Peyer's patch (tissue), 4 donors: ENCODE results near the gene EPG5. TPM values are rescaled to one million over a fixed set of nuclear protein-coding genes. Genes with fewer than 3 reads are reported as not detected.

Experiments used
- DNase-seq, 3 donors: peaks; one replicate each; pipeline ENCODE4 v3.0.0-alpha.2; 2017 to 2019
- H3K27ac ChIP-seq, 4 donors: fragments of 200-600 bp; sonication (generic); one replicate each; pipeline ENCODE4 v1.5.1; 2016 to 2019
- H3K27me3 ChIP-seq, 2 donors: fragments of 200-600 bp; sonication (generic); one replicate each; pipeline ENCODE4 v1.5.1; 2019
- H3K36me3 ChIP-seq, 3 donors: fragments of 200-600 bp; sonication (generic); one replicate each; pipeline ENCODE4 v1.5.1; 2016 to 2019
- H3K4me1 ChIP-seq, 4 donors: fragments of 200-600 bp; sonication (generic); one replicate each; pipeline ENCODE4 v1.5.1; 2016 to 2019
- H3K4me3 ChIP-seq, 4 donors: fragments of 200-600 bp; sonication (generic); 1 replicate in 3 of 4; 2 replicates in 1 of 4; pipeline ENCODE4 v1.5.1; 2016 to 2019; ENCODE audit warnings: mild to moderate bottlenecking in 1 of 4
- H3K9me3 ChIP-seq, 4 donors: fragments of 200-600 bp; sonication (generic); one replicate each; pipeline ENCODE4 v1.5.1; 2016 to 2019; ENCODE audit warnings: mild to moderate bottlenecking in 1 of 4
- CTCF ChIP-seq, 6 experiments: fragments of 450-650 bp in 4 of 6; fragments of 200-600 bp in 2 of 6; sonication (generic) in 1 of 6; IDR thresholded peaks; one replicate each; pipeline ENCODE4 v1.5.1; 2017 to 2019; ENCODE audit warnings: antibody characterized with exemption in 6 of 6, mild to moderate bottlenecking in 3 of 6, moderate library complexity in 1 of 6
- POLR2A ChIP-seq, 2 donors: fragments of 450-650 bp; IDR thresholded peaks; one replicate each; pipeline ENCODE4 v1.5.1; 2017; ENCODE audit warnings: antibody characterized with exemption in 2 of 2, mild to moderate bottlenecking in 2 of 2, moderate library complexity in 2 of 2
- total RNA-seq, 4 donors: library from RNA; depleted of rRNA; stranded (reverse); fragments of >200 nt; gene quantifications; one replicate each; pipeline ENCODE4 v1.1.0, GENCODE V29; 2016

The EPG5 gene
- total RNA-seq, 4 donors from 2014 or later = 27.7 to 61.1 (median 33.3) TPM

- no peaks in the 10 kb centered on the region for H3K4me1 ChIP-seq
Observed at GRCh38 chr18:45910405-45911023, 56.6 kb downstream of the EPG5 start.

DNA sequence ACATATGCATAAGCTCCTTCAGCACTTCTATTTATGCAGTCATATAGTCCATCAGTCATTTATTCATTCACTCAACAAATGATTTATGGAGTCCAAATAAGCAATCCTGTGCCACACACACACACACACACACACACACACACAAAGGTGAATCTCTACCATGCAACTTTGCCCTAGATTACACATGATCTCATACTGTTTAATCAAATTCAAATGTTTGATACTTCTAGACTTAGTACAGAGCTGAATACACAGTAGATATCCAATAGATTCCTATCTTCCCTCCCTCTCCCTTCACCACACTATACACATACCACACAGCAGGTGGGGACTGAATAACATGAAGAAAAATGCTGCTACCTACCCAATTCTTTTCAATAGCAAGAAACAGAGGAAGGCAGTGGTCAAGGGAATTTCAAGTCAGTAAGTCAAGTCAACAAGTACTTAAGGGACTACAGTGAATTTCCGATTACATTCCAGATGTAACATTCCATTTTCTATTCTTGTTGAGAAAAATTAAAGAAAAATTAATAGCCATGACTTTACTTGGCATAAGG is 65.4 kb downstream of the EPG5 start:
- H3K27ac ChIP-seq = no peak overlapping the region
- no peaks in the 10 kb centered on the region for H3K27me3 ChIP-seq
- TF ChIP-seq POLR2A (IDR thresholded peaks at IDR 0.05) (no peak), CTCF (IDR thresholded peaks at IDR 0.05) (no peak)
- H3K4me1 ChIP-seq = no peaks in the 10 kb centered on the region
- H3K4me3 ChIP-seq = no peak overlapping the region
- no peak for DNase-seq
- no peaks in the 10 kb centered on the region for H3K9me3 ChIP-seq
- peaks cover 0 to 83% (median 2%) of the 10 kb centered on the region in 3 donors for H3K36me3 ChIP-seq

More at GRCh38 chr18:45910405-45911023, 56.6 kb downstream of the EPG5 start:
- peak; percentile 22 to 75 (median 56) for DNase-seq
- Histone ChIP-seq H3K36me3 (peaks cover 0 to 87% (median 0%) of the 10 kb centered on the region in 3 donors), H3K27me3 (no peaks in the 10 kb centered on the region), H3K27ac (no peak overlapping the region), H3K4me3 (no peak overlapping the region), H3K9me3 (no peaks in the 10 kb centered on the region)
- TF ChIP-seq CTCF (IDR thresholded peaks at IDR 0.05) = peak; percentile 27 to 67 (median 54)
- TF ChIP-seq POLR2A (IDR thresholded peaks at IDR 0.05) = no peak

- H3K4me3 ChIP-seq = no peak overlapping the region
- no peaks in the 10 kb centered on the region for H3K4me1 ChIP-seq
- TF ChIP-seq CTCF (IDR thresholded peaks at IDR 0.05) = no peak
- TF ChIP-seq POLR2A (IDR thresholded peaks at IDR 0.05) = no peak
- H3K27ac ChIP-seq = no peak overlapping the region
- H3K27me3 ChIP-seq = no peaks in the 10 kb centered on the region
- DNase-seq = no peak
- H3K36me3 ChIP-seq = peaks cover 0 to 87% (median 2%) of the 10 kb centered on the region in 3 donors
- H3K9me3 ChIP-seq = no peaks in the 10 kb centered on the region
Observed at GRCh38 chr18:45900623-45901022, 66.5 kb downstream of the EPG5 start.

GRCh38 chr18:45896991-45897390 is 70.1 kb downstream of the EPG5 start:
- Histone ChIP-seq H3K4me1 (no peaks in the 10 kb centered on the region), H3K9me3 (no peaks in the 10 kb centered on the region), H3K27me3 (no peaks in the 10 kb centered on the region), H3K36me3 (peaks cover 0 to 67% (median 2%) of the 10 kb centered on the region in 3 donors), H3K4me3 (no peak overlapping the region), H3K27ac (no peak overlapping the region)
- no peak for DNase-seq
- no peak for TF ChIP-seq CTCF (IDR thresholded peaks at IDR 0.05)
- TF ChIP-seq POLR2A (IDR thresholded peaks at IDR 0.05) = no peak

GRCh38 chr18:45896452-45896851 is 70.7 kb downstream of the EPG5 start:
- no peak for TF ChIP-seq CTCF (IDR thresholded peaks at IDR 0.05)
- TF ChIP-seq POLR2A (IDR thresholded peaks at IDR 0.05) = no peak
- DNase-seq = no peak
- Histone ChIP-seq H3K36me3 (peaks cover 0 to 62% (median 2%) of the 10 kb centered on the region in 3 donors), H3K9me3 (no peaks in the 10 kb centered on the region), H3K4me1 (no peaks in the 10 kb centered on the region), H3K27me3 (no peaks in the 10 kb centered on the region), H3K27ac (no peak overlapping the region), H3K4me3 (no peak overlapping the region)
